Neuronal stem cell (in vitro differentiated cells): Measurements from ENCODE around the gene UBA1.

Experiments used
- DNase-seq: peaks from one replicate; pipeline ENCODE4 v3.0.0-alpha.2; 2013; ENCODE audit warnings: low spot score
- H2AFZ ChIP-seq: one replicate; pipeline ENCODE4 v1.6.1; 2013; ENCODE audit warnings: mild to moderate bottlenecking, low read length, inconsistent platforms
- H2AK5ac ChIP-seq: 2 replicates; pipeline ENCODE4 v1.6.1; 2013; ENCODE audit warnings: low read depth, mild to moderate bottlenecking, inconsistent platforms, low read length, moderate library complexity, mixed read lengths
- H2BK120ac ChIP-seq: 2 replicates; pipeline ENCODE4 v1.6.1; 2013; ENCODE audit warnings: low read depth, mild to moderate bottlenecking, inconsistent platforms, low read length, moderate library complexity, mixed read lengths
- H2BK12ac ChIP-seq: one replicate; pipeline ENCODE4 v1.6.1; 2013; ENCODE audit warnings: low read length, inconsistent platforms
- H2BK15ac ChIP-seq: 2 replicates; pipeline ENCODE4 v1.6.1; 2013; ENCODE audit warnings: mild to moderate bottlenecking, low read length, inconsistent platforms, mixed read lengths
- H2BK5ac ChIP-seq: one replicate; pipeline ENCODE4 v1.6.1; 2013; ENCODE audit warnings: inconsistent platforms, mild to moderate bottlenecking, low read length, moderate library complexity
- H3K14ac ChIP-seq: one replicate; pipeline ENCODE4 v1.6.1; 2013; ENCODE audit warnings: low read length, inconsistent platforms
- H3K18ac ChIP-seq: 2 replicates; pipeline ENCODE4 v1.6.1; 2013; ENCODE audit warnings: low read length, inconsistent platforms
- H3K23ac ChIP-seq: 2 replicates; pipeline ENCODE4 v1.6.1; 2013; ENCODE audit warnings: low read depth, mild to moderate bottlenecking, mixed read lengths, low read length, inconsistent platforms; ENCODE audit not compliant: poor library complexity
- H3K27ac ChIP-seq: replicated peaks from 3 replicates; pipeline ENCODE4 v1.5.1; 2013; ENCODE audit warnings: low read length, inconsistent platforms
- H3K27me3 ChIP-seq, 3 experiments: 2 replicates each; pipeline ENCODE4 v1.6.1; 2013; ENCODE audit warnings: low read length in 3 of 3, mild to moderate bottlenecking in 2 of 3, inconsistent platforms in 1 of 3, low read depth in 1 of 3, mixed read lengths in 1 of 3, moderate library complexity in 1 of 3; ENCODE audit not compliant: control insufficient read depth in 3 of 3, insufficient read depth in 3 of 3
- H3K36me3 ChIP-seq, 2 donors: replicated peaks in 1 of 2; 2 replicates each; pipeline ENCODE4 v1.6.1; 2013; ENCODE audit warnings: low read length in 2 of 2; ENCODE audit not compliant: control insufficient read depth in 2 of 2, insufficient read depth in 2 of 2
- H3K4ac ChIP-seq: 2 replicates; pipeline ENCODE4 v1.6.1; 2013; ENCODE audit warnings: inconsistent platforms, mild to moderate bottlenecking, low read length, moderate library complexity
- H3K4me1 ChIP-seq, 2 donors: 1 replicate in 1 of 2; 2 replicates in 1 of 2; pipeline ENCODE4 v1.6.1; 2013; ENCODE audit warnings: low read length in 2 of 2, low read depth in 1 of 2; ENCODE audit not compliant: control insufficient read depth in 2 of 2, insufficient read depth in 1 of 2
- H3K4me2 ChIP-seq: one replicate; pipeline ENCODE4 v1.6.1; 2013; ENCODE audit warnings: mild to moderate bottlenecking, low read length, inconsistent platforms; ENCODE audit not compliant: insufficient read depth, poor library complexity, severe bottlenecking
- H3K4me3 ChIP-seq, 2 donors: 2 replicates each; pipeline ENCODE4 v1.5.1; 2013; ENCODE audit warnings: low read length in 2 of 2, mild to moderate bottlenecking in 2 of 2, inconsistent platforms in 1 of 2, moderate library complexity in 1 of 2
- H3K79me1 ChIP-seq: one replicate; pipeline ENCODE4 v1.6.1; 2013; ENCODE audit warnings: low read depth, mild to moderate bottlenecking, inconsistent platforms, low read length, moderate library complexity
- H3K9ac ChIP-seq: one replicate; pipeline ENCODE4 v1.6.1; 2013; ENCODE audit warnings: mild to moderate bottlenecking, low read depth, low read length, inconsistent platforms; ENCODE audit not compliant: poor library complexity
- H3K9me3 ChIP-seq, 2 donors: replicated peaks in 1 of 2; 2 replicates each; pipeline versions ENCODE3 to v1.6.1; 2013; ENCODE audit warnings: low read length in 2 of 2, mild to moderate bottlenecking in 2 of 2, inconsistent platforms in 1 of 2, low read depth in 1 of 2, mixed read lengths in 1 of 2, moderate library complexity in 1 of 2; ENCODE audit not compliant: control insufficient read depth in 2 of 2, insufficient read depth in 1 of 2
- H4K8ac ChIP-seq: one replicate; pipeline ENCODE4 v1.6.1; 2013; ENCODE audit warnings: low read depth, mild to moderate bottlenecking, inconsistent platforms, low read length, moderate library complexity
- H4K91ac ChIP-seq: one replicate; pipeline ENCODE4 v1.6.1; 2013; ENCODE audit warnings: low read length, low read depth, mild to moderate bottlenecking, inconsistent platforms; ENCODE audit not compliant: poor library complexity
- WGBS, 2 donors: extraction: QIAGEN DNeasy Blood & Tissue Kit; methylation state at CpG; one replicate each; pipeline ENCODE4 v1.1.7; 2013; ENCODE audit warnings: missing lambda C conversion rate in 2 of 2, mixed read lengths in 1 of 2; ENCODE audit not compliant: insufficient read length in 2 of 2, insufficient replicate concordance in 1 of 2; ENCODE audit errors: extremely low coverage in 2 of 2; 5-methylcytosine and 5-hydroxymethylcytosine counted together

Gene UBA1

DNA sequence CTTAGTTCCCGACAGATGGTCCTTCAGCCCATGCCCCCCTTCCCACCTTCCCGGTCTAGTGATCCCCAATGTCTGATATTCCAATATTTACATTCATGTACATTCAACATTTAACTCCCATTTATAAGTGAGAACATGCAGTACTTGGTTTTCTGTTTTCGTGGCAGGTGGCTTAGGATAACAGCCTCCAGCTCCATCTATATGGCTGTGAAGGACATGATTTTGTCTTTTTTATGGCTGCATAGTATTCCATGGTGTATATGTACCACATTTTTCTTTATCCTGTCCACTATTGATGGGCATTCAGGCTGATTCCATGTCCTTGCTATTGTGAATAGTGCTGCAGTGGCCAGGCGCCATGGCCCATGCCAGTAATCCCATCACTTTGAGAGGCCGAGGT is 34.8 kb upstream of the UBA1 start:
- Histone ChIP-seq H3K9ac (no peak overlapping the region), H3K4ac (no peak overlapping the region), H2BK120ac (no peak overlapping the region), H2AFZ (no peak overlapping the region), H3K23ac (no peak overlapping the region), H2BK12ac (no peak overlapping the region), H3K79me1 (peaks cover 4% of the 10 kb centered on the region), H3K27ac (no peak overlapping the region), H3K27me3 (peaks cover 0 to 11% (median 0%) of the 10 kb centered on the region in 3 experiments), H4K91ac (no peak overlapping the region), H3K4me3 (no peak overlapping the region), H3K36me3 (peaks cover 7 to 64% of the 10 kb centered on the region in 2 donors), H2BK15ac (no peak overlapping the region), H3K14ac (no peak overlapping the region), H3K18ac (no peak overlapping the region), H3K4me2 (no peak overlapping the region), H3K9me3 (peaks cover 0 to 15% of the 10 kb centered on the region in 2 donors), H2BK5ac (no peak overlapping the region), H3K4me1 (no peaks in the 10 kb centered on the region), H4K8ac (no peak overlapping the region), H2AK5ac (no peak overlapping the region)
- WGBS, 2 donors = no CpG with 5 or more reads among the region's 5 CpGs
- DNase-seq = no peak

DNA sequence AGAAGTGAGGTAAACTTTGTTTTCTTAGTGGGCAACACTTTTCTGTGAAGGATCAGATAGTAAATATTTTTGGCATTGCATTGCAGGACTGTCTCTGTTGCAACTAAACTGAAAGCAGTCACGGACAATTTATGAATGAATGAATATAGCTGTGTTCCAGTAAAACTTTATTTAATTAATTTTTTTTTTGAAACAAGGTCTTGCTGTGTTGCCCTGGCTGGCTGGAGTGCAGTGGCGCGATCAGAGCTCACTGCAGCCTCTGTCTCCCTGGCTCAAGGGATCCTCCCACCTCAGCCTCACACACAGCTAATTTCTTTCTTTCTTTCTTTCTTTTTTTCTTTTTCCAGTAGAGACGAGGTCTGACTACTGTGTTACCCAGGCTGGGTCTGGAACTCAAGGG is 32.8 kb upstream of the UBA1 start:
- no CpG with 5 or more reads among the region's 4 CpGs for WGBS, 2 donors
- Histone ChIP-seq H2BK5ac (no peak overlapping the region), H3K36me3 (peaks cover 6 to 60% of the 10 kb centered on the region in 2 donors)

DNA sequence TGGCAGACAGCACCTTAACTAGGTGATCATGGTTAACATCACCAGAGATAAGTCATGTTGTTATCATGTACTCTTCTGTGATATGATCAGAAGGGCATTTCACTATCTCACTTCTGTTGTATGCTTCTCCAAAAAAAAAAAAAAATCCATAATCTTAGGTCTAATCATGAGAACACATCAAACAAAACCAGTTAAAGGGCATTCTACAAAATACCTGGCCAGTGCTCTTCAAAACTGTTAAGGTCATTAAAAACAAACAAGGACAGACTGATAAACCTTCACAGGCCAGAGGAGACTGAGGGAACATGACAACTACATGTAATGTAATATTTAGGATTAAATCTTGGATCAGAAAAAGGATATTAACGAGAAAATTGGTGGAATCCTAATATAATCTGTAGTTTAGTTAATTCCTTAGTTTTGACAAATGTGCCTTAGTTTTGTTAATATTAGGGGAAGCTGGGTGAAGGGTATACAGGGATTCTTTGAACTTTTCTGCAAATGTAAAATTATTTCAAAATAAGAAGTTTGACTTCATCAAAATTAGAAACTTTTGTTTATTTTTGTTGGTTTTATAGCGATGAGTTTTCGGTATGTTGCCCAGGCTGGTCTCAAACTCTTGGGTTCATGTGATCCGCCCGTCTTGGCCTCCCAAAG is 30.6 kb upstream of the UBA1 start:
- Histone ChIP-seq H3K9ac (no peak overlapping the region), H2BK15ac (no peak overlapping the region), H4K91ac (no peak overlapping the region), H3K4me1 (no peaks in the 10 kb centered on the region), H3K4me3 (no peak overlapping the region), H3K36me3 (peaks cover 0 to 43% of the 10 kb centered on the region in 2 donors), H2BK12ac (no peak overlapping the region), H3K79me1 (peaks cover 1% of the 10 kb centered on the region), H3K14ac (no peak overlapping the region), H3K4ac (no peak overlapping the region), H3K18ac (no peak overlapping the region), H3K4me2 (no peak overlapping the region), H2AFZ (no peak overlapping the region), H2AK5ac (no peak overlapping the region), H3K9me3 (peaks cover 0 to 6% of the 10 kb centered on the region in 2 donors), H3K27ac (no peak overlapping the region), H2BK120ac (no peak overlapping the region), H3K23ac (no peak overlapping the region), H3K27me3 (peaks cover 0 to 11% (median 0%) of the 10 kb centered on the region in 3 experiments), H4K8ac (no peak overlapping the region), H2BK5ac (no peak overlapping the region)
- DNase-seq = no peak
- WGBS, 2 donors = no CpG with 5 or more reads among the region's 5 CpGs

More for the DNA sequence above, 32.8 kb upstream of the UBA1 start:
- Histone ChIP-seq H3K18ac (no peak overlapping the region), H3K4me1 (no peaks in the 10 kb centered on the region), H3K9me3 (peaks cover 0 to 17% of the 10 kb centered on the region in 2 donors), H3K4me3 (no peak overlapping the region), H3K27ac (no peak overlapping the region), H2BK12ac (no peak overlapping the region), H2AFZ (no peak overlapping the region), H4K91ac (no peak overlapping the region), H2BK120ac (no peak overlapping the region), H3K14ac (no peak overlapping the region), H4K8ac (no peak overlapping the region), H3K27me3 (peaks cover 0 to 11% (median 0%) of the 10 kb centered on the region in 3 experiments), H3K79me1 (peaks cover 4% of the 10 kb centered on the region), H3K23ac (no peak overlapping the region), H3K4ac (no peak overlapping the region), H2BK15ac (no peak overlapping the region), H2AK5ac (no peak overlapping the region), H3K9ac (no peak overlapping the region), H3K4me2 (no peak overlapping the region)
- no peak for DNase-seq

DNA sequence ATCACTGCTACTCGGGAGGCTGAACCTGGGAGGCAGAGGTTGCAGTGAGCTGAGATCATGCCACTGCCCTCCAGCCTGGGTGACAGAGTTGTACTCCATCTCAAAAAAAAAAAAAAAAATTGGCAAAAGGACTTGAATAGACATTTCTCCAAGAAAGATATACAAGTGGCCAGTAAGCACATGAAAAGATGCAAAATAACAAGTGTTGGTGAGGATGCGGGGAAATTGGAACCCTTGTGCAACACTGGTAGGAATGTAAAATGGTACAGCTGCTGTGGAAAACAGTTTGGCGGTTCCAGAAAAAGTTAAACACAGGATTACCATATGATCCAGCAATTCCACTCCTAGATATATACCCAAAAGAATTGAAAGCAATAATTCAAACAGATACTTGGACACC is 29.2 kb upstream of the UBA1 start:
- DNase-seq = no peak
- no peak overlapping the region for H4K8ac ChIP-seq
- H3K27ac ChIP-seq = no peak overlapping the region
- H3K4me3 ChIP-seq = no peak overlapping the region
- H2AK5ac ChIP-seq = no peak overlapping the region
- no peak overlapping the region for H2BK120ac ChIP-seq
- H3K23ac ChIP-seq = no peak overlapping the region
- H3K9ac ChIP-seq = no peak overlapping the region
- no peak overlapping the region for H3K4ac ChIP-seq
- no peak overlapping the region for H3K4me2 ChIP-seq
- H3K9me3 ChIP-seq = peaks cover 0 to 6% of the 10 kb centered on the region in 2 donors
- no CpG with 5 or more reads among the region's 3 CpGs for WGBS, 2 donors
- peaks cover 0 to 18% (median 0%) of the 10 kb centered on the region in 3 experiments for H3K27me3 ChIP-seq
- H3K18ac ChIP-seq = no peak overlapping the region
- H3K4me1 ChIP-seq = no peaks in the 10 kb centered on the region
- peaks cover 5 to 41% of the 10 kb centered on the region in 2 donors for H3K36me3 ChIP-seq
- H2BK15ac ChIP-seq = no peak overlapping the region
- no peak overlapping the region for H2BK12ac ChIP-seq
- H4K91ac ChIP-seq = no peak overlapping the region
- no peak overlapping the region for H2AFZ ChIP-seq
- peaks cover 1% of the 10 kb centered on the region for H3K79me1 ChIP-seq
- no peak overlapping the region for H3K14ac ChIP-seq
- no peak overlapping the region for H2BK5ac ChIP-seq
